HL-60 (cell line): Measurements from ENCODE around the gene LRRC4C.

ENCODE experiments used
- CTCF ChIP-seq: IDR thresholded peaks from one replicate; pipeline ENCODE4 v1.5.1; 2011; ENCODE audit warnings: low read length, control low read depth, inconsistent platforms; ENCODE audit not compliant: insufficient read depth
- POLR2AphosphoS5 ChIP-seq: IDR thresholded peaks from 2 replicates; pipeline ENCODE4 v1.6.1; 2012; ENCODE audit warnings: low read depth

GRCh38 chr11:41282395-41282794 is 177.1 kb downstream of the LRRC4C start:
- TF ChIP-seq CTCF (no peak), POLR2AphosphoS5 (no peak)
